ENCODE data around the gene CCDC134.

DNA sequence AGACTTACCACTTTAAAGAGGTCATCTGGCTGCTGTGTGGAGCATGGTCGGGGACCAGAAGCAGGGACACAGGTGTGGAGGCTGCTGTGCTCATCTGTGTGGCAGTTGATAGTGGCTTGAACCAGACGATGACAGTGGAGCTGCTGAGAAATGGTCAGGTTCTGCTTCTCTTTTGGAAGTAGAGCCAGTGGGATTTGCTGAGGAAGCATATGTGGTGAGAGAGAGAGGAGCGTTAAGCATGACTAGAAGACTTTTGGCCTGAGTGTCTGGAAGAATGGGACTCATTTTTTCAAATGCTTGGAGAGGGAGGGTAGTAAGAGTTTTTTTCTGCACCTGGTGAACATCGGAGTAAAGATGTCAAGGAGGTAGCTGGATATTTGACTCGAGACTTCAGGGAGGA, 20.0 kb downstream of the CCDC134 start:
- TF ChIP-seq, protein P1, sequence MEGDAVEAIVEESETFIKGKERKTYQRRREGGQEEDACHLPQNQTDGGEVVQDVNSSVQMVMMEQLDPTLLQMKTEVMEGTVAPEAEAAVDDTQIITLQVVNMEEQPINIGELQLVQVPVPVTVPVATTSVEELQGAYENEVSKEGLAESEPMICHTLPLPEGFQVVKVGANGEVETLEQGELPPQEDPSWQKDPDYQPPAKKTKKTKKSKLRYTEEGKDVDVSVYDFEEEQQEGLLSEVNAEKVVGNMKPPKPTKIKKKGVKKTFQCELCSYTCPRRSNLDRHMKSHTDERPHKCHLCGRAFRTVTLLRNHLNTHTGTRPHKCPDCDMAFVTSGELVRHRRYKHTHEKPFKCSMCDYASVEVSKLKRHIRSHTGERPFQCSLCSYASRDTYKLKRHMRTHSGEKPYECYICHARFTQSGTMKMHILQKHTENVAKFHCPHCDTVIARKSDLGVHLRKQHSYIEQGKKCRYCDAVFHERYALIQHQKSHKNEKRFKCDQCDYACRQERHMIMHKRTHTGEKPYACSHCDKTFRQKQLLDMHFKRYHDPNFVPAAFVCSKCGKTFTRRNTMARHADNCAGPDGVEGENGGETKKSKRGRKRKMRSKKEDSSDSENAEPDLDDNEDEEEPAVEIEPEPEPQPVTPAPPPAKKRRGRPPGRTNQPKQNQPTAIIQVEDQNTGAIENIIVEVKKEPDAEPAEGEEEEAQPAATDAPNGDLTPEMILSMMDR (conservative IDR thresholded peaks at IDR 0.05), result no peak
- no peak for TF ChIP-seq ZFX (IDR thresholded peaks at IDR 0.05)
